GM12872 (cell line): ENCODE measurements around the gene ACTR3C.

Source experiments
- TF ChIP-seq, protein P1 (sequence below): IDR thresholded peaks from 3 replicates; pipeline ENCODE4 v1.5.1; 2011; ENCODE audit warnings: low read depth, mild to moderate bottlenecking, low read length, moderate library complexity; ENCODE audit not compliant: insufficient read depth

Gene ACTR3C

DNA sequence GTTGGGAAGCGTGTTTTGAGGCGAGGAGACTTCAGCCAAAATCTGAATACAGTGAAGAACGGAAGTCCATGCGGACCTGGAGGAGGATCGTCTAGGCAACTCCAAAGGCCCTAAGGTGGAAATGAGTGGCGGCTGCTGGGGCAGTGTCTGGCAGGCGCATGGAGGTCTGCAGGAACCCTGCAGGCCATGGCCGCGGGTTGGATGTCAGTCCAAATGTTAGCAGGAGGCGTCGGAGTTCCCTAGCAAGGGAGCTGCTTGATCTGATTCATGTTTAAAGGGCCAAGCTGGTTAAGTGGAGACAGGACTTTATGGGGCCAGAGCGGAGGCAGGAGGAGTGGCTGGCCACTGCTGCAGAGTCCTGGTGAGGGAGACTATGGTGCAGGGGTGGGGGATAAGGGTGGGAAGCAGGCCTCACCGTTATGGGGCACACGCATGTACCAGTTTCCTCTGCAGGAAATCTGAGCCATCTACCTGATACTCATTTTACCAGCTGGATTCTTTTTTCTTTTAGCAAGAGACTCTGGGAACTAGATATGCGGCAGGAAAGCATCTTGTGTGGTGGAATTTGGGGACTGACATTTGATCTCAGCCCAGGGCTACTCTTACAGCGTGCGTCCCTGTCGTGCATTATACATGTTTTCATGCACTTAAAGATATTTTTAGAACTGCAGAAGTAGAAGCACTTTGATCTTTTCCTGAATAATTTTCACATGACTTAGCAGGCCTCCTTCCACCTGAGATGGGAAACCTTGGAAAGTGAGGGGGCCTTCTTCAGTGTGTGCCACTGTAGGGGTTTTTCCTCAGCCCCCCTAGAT is 38.7 kb upstream of the ACTR3C start:
- TF ChIP-seq, protein P1, sequence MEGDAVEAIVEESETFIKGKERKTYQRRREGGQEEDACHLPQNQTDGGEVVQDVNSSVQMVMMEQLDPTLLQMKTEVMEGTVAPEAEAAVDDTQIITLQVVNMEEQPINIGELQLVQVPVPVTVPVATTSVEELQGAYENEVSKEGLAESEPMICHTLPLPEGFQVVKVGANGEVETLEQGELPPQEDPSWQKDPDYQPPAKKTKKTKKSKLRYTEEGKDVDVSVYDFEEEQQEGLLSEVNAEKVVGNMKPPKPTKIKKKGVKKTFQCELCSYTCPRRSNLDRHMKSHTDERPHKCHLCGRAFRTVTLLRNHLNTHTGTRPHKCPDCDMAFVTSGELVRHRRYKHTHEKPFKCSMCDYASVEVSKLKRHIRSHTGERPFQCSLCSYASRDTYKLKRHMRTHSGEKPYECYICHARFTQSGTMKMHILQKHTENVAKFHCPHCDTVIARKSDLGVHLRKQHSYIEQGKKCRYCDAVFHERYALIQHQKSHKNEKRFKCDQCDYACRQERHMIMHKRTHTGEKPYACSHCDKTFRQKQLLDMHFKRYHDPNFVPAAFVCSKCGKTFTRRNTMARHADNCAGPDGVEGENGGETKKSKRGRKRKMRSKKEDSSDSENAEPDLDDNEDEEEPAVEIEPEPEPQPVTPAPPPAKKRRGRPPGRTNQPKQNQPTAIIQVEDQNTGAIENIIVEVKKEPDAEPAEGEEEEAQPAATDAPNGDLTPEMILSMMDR = no peak

DNA sequence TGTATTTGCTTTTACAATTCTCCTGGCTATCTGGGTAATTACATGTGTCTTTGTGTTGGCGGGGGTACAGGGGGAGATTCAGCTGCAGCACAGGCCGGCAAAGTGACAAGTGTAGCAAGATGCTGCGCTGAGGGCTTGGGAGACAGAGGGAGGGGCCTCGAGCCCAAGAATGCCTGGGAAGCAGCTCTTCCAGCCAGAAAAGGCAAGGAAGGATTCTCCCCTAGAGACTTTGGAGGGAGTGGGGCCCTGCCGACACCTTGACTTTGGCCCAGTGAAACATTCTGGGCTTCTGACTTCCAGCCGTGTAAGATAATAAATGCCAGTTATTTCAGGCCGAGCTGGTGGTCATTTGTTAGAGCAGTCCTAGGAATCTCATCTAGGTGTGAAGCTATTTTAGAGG is 38.1 kb upstream of the ACTR3C start:
- TF ChIP-seq, protein P1 = no peak

DNA sequence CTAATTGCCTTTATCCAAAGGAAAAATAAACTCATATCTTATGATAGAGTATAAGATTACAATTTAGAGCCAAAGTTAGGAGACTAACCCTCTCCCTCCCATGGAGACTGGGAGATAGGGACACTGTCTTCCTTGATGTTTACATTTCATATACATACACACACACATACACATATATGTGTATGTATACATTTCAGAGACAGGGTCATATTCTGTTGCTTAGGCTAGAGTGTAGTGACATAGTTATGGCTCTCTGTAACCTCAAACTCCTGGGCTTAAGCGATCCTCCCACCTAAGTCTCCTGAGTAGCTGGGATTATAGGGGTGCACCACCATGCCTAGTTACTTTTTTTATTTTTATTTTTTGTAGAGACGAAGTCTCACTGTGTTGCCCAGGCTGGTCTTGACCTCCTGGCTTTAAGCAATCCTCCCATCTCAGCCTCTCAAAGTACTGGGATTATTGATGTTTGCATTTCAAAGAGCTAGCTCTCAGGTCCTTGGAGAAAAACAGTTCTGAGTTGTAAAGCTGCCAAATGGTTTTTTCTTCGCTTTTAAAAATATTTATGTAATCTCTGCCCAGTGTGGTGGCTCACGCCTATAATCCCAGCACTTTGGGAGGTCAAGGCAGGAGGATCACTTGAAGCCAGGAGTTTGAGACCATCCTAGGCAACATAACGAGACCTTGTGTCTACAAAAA is 37.2 kb upstream of the ACTR3C start:
- TF ChIP-seq, protein P1 = no peak

DNA sequence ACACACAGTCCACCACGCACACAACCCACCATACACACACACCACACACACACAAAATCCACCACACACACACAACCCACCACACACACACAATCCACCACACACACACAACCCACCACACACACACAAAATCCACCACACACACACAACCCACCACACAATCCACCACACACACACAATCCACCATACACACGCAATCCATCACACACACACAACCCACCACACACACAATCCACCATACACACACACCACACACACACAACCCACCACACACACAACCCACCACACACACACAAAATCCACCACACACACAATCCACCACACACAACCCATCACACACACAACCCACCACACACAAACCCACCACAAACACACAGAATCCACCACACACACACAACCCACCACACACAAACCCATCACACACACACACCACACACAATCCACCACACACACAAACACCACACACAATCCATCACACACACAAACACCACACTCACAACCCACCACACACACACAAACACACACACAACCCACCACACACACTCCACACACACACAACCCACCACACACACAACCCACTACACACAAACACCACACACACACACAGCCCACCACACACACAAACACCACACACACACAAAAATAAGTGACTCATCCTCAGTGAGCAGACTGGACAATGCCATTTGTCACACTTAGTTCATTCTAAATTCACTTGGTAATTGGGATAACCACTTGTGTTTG is 36.4 kb upstream of the ACTR3C start:
- TF ChIP-seq, protein P1 = no peak

DNA sequence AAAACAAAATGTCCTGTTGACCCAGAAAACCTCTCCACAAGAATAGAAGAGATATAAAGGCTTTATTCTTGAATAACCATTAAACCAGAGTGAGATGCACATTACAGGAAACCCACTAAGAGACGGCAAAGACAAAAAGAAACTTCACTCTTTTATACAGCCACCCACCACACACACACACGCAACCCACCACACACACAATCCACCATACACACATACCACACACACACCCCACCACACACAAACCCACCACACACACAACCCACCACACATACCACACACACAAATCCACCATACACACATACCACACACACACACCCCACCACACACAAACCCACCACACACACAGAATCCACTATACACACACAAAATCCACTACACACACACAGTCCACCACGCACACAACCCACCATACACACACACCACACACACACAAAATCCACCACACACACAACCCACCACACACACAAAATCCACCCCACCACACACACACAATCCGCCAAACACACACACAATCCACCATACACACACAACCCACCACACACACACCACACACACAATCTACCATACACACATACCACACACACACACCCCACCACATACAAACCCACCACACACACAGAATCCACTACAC is 35.8 kb upstream of the ACTR3C start:
- TF ChIP-seq, protein P1 = no peak

DNA sequence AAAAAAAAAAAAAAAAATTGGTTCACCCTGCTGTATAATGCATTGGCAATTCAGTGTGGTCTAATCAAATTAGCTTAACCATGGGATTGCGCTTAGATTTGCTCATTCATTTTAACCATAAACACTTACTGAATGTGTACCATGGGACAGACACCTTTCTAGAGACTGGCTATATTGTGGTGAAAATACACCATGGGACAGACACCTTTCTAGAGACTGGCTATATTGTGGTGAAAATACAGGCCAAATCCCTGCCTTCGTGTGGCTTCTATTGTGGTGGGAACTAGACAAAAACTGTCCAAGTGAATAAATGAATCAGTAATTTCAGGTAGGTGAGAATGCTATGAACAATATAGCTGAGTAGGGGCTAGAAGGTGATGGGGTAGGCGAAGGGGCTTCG is 35.1 kb upstream of the ACTR3C start:
- TF ChIP-seq, protein P1 = no peak

DNA sequence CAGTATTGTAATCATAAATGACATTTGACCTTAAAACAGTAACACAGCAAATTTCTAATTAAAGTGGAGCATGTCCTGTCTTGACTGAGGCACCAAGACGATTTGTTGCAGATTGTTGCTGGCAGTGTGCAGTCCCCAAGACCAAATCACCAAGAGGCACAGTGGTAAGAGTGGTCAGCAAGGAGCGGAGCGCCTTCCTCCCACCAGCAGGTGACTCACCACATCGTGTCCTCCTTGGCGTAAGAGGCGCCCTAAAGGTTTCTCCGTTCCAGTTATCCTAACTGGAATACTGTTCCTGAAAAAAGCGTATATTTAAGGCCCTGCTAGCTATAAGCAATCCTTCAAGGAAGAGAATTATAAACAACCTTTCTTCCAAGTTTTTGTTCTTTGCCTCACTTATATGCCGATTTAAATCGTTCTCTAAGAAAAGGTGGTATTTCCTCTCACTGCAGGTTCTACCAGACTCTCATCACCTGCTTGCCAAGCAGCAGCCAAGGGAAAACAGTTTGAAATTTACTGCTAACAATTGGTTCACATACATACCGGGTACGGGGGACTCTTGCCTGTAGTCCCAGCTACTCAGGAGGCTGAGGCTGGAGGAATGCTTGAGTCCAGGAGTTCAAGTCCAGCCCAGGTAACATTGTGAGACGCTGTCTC is 34.6 kb upstream of the ACTR3C start:
- TF ChIP-seq, protein P1 = no peak
